ENCODE measurements around the gene KIAA1755. TPM values are rescaled to one million over a fixed set of nuclear protein-coding genes. Genes with fewer than 3 reads are reported as not detected.
"Not testable (repeated sequence)": the region's sequence is repeated elsewhere in the genome, so short reads cannot be mapped to it uniquely, and the experiment has no call there.

Gene KIAA1755
- total RNA-seq, 1 donor from 2014 or later = 6.0 TPM

DNA sequence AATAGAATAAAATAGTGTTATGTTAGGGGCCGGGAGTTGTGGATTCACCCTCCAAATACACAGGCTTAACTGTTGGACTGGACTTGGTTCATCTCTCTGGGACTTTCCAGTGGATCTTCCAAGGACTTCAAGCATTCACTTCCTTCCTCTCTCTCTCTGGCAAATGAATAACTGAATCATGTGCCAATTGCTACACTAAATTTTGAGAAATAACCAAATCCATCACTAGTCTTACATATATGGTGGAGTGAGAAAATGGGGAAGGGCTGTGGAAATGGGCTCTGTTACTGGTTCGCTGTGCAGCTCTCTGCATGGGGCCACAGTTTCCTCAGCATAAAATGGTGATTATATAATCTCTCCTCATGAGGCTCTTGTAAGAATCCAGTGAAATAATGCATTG is 6.8 kb upstream of the KIAA1755 start:
- DNase-seq (ENCODE audit: extremely low read depth, low read depth, low spot score) = no peak

DNA sequence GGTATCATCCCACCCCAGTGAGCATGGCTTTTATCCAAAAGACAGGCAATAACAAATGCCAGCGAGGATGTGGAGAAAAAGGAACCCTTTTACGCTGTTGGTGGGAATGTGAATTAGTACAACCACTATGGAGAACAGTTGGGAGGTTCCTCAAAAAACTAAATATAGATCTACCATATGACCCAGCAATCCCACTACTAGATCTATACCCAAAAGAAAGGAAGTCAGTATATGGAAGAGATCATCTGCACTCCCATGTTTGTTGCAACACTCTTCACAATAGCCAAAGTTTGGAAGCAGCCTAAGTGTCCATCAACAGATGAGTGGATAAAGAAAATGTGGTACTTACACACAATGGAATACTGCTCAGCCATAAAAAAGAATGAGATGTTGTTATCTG is 5.9 kb upstream of the KIAA1755 start:
- no peak for DNase-seq (ENCODE audit: extremely low read depth, low read depth, low spot score)

DNA sequence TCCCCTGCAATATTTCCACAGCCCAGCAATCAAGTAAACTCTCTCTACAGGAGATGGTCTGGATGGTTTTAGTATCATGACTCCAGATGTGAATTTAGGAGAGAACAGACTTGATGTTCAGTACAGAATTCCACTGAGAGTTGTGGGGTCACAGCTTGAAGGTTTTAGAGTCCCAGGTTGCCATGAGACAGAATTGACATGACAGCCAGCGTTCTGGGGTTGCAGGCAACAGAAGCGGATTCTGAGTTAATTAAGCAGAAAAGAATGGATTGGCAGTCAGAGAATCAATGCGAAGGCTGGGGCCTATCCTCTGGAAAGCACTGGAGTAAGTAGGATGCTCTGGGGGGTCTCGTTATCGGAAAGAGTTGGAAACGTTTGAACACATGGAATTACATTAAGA is 2.4 kb upstream of the KIAA1755 start:
- DNase-seq (ENCODE audit: extremely low read depth, low read depth, low spot score) = no peak

DNA sequence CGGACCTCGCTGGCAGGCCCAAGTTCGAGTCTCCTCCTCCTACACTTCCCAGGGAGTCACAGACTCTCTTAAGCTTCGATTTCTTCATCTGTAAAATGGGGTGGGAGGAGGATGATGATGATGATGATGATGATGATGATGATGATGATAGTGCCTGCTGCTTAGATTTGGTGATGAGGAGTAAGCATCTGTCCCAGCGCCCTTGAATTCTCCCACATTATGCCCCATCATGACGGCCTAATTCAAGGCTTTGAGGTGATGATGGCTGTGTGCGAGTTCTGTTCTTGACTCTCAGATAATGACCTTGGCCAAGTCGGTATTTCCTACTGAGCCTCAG is 487 bp upstream of the KIAA1755 start:
- DNase-seq (ENCODE audit: extremely low read depth, low read depth, low spot score) = no peak

DNA sequence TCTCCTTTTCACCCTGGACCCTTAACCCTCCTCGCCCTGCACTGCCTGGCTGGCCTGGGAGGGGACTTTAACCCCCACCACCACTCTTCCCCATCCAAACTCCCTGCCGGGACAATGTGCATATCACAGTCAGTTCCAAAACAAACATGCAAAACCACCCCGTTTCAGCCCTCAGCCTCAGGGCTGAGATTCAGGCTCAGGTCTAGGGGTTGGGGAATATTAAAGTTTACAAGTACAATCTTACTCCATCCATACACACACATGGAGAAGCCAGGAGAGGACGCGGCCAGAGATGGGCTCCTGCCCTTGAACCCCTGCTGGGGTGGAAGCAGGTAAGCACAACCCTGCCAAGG is 534 bp downstream of the KIAA1755 start:
- DNase-seq (ENCODE audit: extremely low read depth, low read depth, low spot score) = no peak

DNA sequence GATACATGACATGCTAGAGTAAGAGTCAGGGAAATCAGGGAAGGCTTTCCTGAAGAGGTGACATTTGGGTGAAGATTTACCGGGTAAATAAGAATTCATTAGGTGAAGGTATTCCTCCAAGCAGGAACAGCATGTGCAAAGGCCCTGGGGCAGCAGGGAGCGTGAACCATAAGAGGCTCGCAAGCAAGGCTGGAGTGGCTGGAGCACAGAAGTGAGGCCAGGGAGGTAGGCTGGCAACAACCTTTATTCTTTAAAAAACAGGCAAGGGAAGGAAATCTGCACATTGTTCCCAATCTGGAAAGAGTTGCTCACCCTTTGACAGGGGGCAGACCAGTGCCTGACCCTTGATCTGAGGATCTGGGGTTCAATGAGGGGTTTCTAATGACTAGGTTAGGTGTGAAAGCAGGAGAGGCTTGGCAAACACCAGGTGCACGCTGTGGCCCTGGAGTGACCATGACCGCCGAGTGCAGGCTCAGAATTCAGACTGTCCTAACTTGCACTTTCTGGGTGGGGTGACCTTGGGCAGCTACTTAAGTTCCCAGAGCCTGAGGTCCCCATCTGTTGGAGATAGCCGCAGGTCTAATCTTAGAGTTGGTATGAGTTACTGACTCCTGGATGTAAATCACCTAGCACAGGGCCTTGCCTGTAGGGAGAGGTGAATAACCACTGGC is 1.9 kb downstream of the KIAA1755 start:
- DNase-seq (ENCODE audit: extremely low read depth, low read depth, low spot score) = no peak

DNA sequence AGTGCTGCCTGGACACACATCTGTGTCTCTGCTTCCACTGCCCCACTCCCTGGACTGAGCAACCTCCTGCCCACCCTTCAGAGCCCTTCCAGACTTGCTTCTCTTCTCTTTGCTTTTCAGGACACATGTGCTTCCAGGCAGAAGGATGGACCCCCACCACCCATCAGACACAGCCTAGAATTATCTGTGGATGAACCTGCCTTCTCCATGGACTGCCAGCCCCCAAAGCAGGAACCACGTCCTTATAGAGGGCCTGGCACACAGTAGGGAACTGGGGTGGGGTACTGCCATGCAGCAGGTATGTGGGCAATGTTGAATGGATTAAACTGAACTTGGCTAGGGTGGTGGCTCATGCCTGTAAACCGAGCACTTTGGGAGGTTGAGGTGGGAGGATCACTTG is 3.6 kb downstream of the KIAA1755 start:
- DNase-seq (ENCODE audit: extremely low read depth, low read depth, low spot score) = no peak

DNA sequence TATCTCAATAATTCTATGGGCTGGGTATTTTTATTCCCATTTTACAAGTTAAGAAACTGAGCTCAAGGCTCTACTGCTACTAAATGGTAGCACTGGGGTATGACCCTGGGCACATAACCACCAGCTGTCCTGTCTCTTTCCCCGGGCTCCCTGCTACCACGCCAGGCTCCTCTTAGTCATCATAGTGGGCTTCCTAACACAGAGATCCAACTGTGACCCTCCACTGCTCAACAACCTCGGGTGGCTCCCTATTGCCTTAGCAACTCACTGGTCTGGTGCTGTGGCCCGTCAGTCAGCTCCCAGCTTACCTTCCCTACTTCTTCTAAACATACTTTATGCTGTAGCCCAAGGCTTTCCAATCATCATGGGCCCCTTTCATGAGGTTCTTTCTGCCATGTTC is 4.5 kb downstream of the KIAA1755 start:
- DNase-seq (ENCODE audit: extremely low read depth, low read depth, low spot score) = no peak

DNA sequence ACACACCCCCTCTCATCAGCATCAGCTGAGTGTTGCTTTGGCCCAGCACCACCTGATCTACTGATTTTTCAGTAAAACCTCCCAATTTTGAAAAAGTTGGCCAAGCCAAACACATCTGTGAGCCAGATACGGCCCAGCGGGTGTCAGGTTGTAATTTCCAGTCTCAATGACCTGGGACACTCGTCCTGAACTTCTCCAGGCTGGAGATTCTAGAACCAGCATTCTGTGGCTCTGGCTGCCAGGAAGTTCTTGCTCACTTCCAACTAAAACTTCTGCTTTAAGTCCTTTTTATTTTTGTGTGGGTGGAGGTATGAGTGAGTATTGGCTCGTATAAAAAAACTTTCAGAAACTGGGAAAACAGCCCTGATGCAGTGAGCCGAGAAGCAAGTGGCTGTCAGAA is 5.1 kb downstream of the KIAA1755 start:
- no peak for DNase-seq (ENCODE audit: extremely low read depth, low read depth, low spot score)

DNA sequence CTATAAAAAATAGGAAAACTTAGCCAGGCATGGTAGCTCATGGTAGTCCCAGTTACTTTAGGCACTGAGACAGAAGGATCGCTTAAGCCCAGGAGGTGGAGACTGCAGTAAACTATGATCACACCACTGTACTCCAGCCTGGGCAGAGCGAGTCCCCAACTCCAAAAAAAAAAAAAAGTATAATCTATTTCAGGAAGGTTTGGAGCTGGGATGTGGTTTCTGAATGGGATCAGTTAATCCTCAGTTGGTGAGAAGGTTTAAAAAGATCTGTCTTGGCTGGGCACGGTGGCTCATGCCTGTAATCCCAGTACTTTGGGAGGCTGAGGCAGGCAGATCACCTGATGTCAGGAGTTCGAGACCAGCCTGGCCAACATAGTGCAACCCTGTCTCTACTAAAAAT is 5.9 kb downstream of the KIAA1755 start:
- DNase-seq (ENCODE audit: extremely low read depth, low read depth, low spot score) = not testable (repeated sequence)

DNA sequence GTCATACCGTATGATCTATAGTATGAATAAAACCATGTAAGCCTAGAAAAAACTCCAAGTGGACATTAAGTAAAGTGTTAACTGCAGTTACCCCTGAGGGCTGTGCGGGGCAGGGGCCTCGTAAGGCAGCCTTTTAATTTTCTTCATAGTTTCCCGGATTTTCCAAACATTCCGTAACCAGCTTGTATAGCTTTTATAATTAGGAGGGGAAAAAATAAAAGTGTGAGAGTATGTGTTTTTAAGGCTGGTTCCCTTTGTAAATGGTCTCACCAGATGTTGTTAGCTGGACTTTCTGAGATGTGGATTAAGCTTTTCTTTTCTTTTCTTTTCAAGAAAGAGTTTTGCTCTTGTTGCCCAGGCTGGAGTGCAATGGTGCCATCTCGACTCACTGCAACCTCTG is 7.0 kb downstream of the KIAA1755 start:
- DNase-seq (ENCODE audit: extremely low read depth, low read depth, low spot score) = no peak

DNA sequence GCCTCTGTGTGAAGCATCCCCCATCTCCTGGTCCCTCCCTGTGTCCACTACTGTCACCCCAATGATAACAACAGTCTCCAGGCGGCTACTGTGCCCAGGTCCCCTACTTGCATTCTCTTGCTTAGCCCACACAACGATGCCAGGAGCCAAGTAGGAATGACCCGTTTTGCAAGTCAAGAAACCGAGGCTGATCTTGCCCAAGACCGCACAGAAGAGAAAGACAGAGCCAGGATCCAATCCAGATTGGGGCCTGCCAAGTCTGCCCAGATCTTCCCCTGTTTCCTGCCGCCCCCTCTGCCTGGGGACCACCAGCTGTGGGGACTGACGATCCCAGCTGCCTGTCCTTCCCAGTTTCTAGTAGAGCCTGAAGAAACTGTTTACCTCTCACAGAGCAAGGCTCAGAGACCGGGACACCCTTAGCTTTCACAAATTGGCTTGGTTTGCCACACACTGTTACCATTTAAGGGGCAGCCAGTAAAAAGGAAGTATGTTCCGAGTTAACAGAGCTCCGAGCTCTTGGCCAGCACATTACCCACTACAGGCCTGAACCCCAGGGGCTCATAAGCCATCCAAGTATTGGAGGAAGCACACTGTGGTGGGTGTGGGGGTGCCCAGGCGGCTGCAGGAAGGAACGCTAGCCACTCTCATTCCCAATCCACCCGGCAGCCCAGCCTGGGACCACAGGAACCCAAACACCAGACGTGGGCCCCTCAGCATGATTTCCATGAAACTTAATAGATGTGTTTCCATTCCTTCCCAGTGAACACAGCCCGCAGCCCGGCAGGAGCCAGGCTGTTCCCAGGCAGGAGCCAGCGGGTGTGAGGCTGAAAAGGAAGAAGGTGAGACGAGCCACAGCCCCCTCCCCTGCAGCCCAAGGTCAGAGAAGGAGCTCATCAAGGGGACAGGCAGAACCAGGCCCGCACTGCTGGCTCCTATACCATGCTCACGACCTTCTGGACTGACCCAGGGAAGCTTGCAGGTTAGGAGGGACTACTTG is 7.9 kb downstream of the KIAA1755 start:
- DNase-seq (ENCODE audit: extremely low read depth, low read depth, low spot score) = no peak

DNA sequence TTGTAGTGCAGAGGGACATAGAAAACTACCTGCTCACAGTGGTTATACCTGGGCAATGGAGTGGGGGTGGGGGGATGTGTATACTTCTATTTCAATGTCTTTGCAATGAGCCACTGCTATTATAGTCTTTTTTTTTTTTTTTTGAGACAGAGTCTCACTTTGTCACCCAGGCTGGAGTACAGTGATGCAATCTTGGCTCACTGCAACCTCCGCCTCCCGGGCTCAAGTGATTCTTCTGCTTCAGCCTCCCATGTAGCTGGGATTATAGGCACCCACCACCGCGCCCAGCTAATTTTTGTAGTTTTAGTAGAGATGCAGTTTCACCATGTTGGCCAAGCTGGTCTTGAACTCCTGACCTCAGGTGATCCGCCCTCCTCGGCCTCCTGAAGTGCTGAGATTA is 9.1 kb downstream of the KIAA1755 start:
- DNase-seq (ENCODE audit: extremely low read depth, low read depth, low spot score) = not testable (repeated sequence)

DNA sequence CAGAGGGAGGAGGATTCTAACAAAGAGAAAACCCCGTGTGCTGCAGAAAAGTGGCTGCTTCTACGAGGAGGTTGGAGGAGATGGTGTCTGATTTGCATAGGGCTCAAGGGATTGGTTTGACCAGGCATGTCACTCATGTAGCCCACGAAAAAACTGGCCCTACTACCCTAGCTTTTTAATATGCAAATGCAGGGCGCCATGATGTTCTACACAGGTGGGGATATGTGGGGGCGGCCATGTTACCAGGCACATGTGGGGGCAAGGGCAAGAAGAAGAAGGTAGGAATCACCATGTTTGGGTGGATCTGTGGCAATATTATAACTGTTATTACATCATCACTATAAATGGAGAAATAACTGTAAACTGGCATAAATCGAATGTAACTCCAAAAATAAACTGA is 9.9 kb downstream of the KIAA1755 start:
- no peak for DNase-seq (ENCODE audit: extremely low read depth, low read depth, low spot score)

DNA sequence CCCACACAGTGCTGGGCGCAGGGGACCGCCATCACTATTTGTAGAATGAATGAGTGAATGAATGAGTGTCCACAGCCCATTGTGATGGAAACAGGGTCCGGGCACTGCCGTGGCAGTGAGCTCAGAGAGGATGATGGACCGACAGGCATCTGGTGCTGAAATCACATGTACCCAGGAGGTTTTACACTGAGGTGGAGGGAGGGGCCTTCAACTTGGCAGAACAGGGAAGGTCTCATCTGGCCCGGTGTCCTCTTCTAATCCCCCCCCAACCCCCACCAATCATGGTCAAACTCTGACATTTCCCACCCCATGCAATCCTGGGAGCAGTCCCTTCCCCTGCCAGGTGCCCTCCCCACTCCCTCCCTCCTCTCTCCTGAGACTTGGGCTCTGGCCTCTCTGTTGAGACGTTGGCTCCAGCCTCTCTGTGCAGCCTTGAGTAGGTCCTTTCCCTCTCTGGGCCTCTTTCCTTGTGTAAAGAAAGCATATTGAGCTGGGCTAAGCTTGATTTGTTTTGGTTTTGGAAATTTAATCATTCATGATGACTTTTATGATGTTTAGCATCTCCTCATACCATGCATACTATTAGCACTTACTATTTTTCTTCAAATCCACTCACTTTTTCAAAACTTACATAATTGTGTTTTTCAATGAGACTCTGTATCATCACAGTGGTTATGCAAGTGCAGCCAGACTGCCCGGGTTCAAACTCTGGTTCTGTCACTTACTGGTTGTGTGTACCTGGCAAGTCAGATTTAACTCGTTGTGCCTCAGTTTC is 10.8 kb downstream of the KIAA1755 start:
- no peak for DNase-seq (ENCODE audit: extremely low read depth, low read depth, low spot score)

DNA sequence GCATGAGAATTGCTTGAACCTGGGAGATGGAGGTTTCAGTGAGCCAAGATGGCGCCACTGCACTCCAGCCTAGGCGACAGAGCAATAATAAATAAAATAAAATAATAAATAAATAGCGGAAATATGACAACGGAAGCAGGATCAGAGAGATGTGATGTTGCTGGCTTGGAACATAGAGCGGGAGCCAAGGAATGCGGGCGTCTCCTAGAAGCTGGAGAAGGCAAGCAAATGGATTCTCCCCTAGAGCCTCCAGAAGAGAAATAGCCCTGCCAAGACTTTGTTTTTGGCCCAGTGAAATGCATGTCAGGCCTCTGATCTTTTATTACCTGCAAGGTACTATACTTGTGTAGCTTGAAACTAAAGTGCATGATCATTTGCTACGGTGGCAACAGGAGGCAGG is 12.4 kb downstream of the KIAA1755 start:
- no peak for DNase-seq (ENCODE audit: extremely low read depth, low read depth, low spot score)

DNA sequence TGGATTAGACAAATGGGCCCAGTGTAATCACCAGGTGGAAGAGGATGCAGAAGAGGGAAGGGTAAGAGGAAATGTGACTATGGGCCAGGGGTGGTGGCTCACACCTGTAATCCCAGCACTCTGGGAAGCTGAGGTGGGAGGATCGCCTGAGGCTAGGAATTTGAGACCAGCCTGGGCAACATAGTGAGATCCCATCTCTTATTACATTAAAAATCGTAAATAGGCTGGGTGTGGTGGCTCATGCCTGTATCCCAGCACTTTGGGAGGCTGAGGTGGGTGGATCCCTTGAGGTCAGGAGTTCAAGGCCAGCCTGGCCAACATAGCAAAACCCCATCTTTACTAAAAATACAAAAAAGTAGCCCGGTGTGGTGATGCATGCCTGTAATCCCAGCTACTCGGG is 12.8 kb downstream of the KIAA1755 start:
- DNase-seq (ENCODE audit: extremely low read depth, low read depth, low spot score) = not testable (repeated sequence)

DNA sequence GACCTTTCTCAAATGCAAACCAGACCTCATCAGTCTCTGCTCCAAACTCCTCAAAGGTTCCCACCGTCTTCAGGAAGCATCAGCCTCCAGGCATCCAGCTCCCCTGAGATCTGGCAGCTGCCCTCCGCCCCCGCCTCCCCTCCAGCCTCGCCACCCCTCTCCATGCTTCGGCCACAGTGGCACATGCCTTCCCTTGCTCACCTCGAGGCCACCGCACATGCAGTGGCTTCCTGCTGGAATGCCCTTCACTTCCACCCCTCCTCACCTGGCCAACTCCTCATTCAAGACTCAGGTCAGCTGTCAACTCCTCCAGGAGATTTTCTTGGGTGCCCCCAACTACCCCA is 13.4 kb downstream of the KIAA1755 start:
- no peak for DNase-seq (ENCODE audit: extremely low read depth, low read depth, low spot score)

DNA sequence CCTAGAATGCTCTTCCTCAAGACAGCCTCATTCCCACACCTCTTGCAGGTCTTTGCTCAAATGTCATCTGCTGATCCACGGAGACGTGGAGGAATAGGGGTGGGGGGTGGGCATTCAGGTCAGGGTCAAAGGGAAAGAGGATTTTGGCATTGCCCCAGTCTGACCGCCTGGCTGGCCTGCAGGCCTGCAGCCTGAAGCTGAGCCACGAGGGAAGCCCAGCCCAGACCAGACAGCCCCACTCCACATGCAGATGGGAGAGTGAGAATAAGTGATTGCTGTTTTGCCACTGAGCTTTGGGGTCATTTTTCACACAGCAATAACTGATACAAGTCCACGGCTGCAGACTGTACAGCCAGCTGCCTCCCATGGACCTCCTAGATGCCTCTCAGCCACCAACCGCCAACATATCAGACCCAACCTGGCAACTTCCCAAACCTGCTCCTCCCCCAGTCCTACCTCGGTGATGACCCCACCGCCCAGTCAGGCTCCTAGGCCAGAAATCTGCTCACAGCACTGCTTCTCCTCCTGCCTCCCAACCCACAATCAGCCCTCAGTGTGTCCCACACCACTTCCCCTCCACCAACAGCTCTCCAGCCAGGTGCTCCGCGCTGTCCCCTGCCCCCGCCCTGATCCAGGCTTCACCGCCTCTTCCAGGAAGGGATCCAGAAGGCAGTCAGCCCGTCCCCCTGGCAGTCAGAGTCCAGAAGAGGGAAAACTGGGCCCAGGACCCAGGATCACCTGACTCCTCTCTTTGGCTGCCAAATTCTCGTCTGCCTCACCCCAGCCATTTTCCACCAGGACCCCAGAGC is 14.0 kb downstream of the KIAA1755 start:
- DNase-seq (ENCODE audit: extremely low read depth, low read depth, low spot score) = no peak

DNA sequence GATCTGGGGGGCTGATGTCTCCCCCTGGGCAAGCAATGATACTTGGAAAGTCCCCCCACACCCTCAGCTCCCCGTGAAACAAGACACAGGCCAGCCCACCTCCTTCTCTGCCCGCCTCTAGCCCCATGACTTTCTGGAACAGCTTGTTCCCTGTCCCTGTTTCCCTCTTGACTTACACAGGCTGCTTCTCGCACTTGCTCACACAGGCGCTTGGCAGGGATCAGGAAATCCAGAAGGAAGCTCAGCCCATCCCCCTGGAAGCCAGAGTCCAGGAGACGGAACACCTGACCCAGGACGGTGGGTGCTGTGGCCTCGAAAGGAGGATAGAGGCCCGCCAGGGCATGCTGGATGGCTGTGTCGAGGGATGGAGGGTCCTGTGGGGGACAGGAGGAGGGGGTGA is 14.8 kb downstream of the KIAA1755 start:
- DNase-seq (ENCODE audit: extremely low read depth, low read depth, low spot score) = no peak

DNA sequence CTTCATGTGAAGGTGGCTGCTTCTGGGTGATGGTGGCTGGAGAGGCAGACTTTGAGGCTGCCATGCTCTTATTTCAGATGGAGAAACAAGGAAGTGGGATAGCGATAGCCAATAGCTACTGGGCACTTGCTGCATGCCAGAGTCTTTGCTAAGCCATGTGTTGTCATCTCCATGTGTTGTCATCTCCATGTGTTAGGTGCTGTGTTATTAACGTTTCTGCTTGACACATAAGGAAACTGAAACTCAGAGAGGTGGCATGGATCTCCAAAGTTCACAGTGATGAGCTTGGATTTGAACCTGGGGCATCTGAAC is 16.9 kb downstream of the KIAA1755 start:
- no peak for DNase-seq (ENCODE audit: extremely low read depth, low read depth, low spot score)
